Measurements from ENCODE around the gene MORC2.

GRCh38 chr22:30964858-30965257 is 3.7 kb downstream of the MORC2 start:
- TF ChIP-seq CTCF (IDR thresholded peaks at IDR 0.05; ENCODE audit: low read depth, low read length, missing input control) (no peak), SP1 (IDR thresholded peaks at IDR 0.05) (no peak), FOXA1 (IDR thresholded peaks at IDR 0.05) (no peak), YY1 (IDR thresholded peaks at IDR 0.05) (no peak), EGR1 (IDR thresholded peaks at IDR 0.05; ENCODE audit: low read depth in 2 of 2) (no peak)
